Limb (tissue), 2 donors: ENCODE results near the gene KIAA1671.
A peak's percentile ranks its signal among the peaks of the same experiment; 100 is the strongest.

Source experiments
- DNase-seq, 2 donors: peaks; one replicate each; pipeline ENCODE4 v3.0.0-alpha.2; 2016; ENCODE audit errors: extremely low spot score in 2 of 2

Gene KIAA1671

DNA sequence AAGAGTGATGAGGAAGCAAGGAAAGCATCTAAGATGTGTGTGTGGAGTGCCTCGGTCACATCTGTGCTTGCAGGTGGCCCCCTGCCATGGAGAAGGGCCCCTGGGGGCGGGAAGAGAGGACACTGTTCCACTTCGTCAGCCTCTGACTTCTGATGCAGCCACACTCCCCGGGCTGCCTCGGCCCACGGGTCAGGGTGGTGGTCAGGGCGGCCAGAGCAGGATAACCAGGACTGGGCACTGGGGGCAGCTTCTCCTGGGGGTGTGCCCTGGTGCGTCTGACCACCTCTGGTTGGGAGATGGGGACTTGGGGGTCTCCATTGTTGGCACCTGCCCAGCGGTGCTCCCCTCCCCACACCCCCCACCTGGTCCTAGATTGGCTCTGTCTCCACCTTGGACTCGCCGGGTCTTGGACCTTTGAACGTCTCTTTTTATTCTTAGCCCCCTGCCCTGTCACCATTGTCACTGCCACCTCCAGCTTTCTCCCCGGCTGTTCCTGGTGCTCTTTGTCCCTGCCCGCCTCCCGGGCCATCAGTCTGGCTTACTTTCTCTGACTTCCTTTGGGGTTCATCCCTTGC is 114.4 kb downstream of the KIAA1671 start:
- peak in 1 of 2 donors; percentile 23 for DNase-seq

DNA sequence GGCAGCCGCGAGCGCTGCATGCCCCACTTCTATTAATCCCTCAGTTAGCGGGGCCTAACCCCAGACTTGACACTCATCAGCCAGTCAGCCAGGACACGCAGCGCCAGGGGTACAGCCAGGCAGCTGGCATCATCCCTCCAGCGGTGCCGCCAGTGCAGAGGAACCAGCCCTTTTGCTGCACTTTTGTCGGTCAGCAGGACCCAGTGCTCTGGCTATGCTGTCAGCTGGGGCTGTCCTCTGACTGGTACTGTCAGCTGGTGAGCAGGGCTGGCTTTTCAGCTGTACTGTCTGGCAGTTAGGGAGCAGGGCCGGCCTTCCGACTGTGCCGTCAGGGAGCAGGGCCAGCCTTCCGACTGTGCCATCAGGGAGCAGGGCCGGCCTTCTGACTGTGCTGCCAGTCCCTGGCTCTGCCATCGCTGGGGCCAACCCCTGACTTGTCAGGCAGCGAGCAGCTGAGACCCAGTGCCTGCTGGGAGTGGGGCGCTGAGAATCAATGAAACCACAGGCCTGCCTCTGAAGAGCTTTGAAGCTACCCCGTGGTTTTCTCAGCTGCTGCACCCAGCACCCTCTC is 115.4 kb downstream of the KIAA1671 start:
- peak in 1 of 2 donors; percentile 54 for DNase-seq

DNA sequence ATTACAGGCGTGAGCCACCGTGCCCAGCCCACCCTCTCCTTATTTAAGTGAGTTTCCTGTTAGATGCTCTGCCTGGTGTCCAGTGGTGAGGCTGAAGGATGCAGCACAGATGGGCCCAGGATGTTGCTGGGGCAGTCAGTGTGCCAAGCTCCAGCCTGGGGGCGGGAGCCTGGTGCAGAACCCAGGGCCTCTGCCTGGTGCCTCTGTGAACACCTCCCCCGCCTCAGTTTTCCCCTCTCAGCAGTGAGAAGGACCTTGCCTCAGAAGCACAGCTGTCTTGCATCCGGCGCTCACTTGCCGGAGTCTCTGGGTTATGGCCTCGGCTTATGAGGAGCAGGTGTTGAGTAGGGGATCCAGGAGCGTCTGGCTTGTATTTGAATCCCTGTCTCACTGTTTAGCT is 116.2 kb downstream of the KIAA1671 start:
- DNase-seq = no peak

DNA sequence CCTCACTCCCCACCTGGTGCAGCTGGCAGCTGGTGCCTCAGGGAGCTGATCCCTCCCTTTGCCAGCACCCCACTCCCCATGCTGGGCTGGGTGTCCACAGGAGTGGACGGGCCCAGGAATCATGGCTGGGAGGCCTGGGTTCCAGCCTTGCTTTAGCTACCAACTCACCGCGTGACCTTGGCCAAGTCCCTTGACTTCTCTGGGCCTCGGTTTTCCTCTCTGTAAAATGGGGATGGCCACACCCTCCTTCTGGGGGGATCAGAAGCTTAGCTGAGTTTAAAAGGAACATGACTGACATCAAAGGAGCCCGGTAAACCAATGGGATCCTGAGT is 116.9 kb downstream of the KIAA1671 start:
- DNase-seq = no peak

DNA sequence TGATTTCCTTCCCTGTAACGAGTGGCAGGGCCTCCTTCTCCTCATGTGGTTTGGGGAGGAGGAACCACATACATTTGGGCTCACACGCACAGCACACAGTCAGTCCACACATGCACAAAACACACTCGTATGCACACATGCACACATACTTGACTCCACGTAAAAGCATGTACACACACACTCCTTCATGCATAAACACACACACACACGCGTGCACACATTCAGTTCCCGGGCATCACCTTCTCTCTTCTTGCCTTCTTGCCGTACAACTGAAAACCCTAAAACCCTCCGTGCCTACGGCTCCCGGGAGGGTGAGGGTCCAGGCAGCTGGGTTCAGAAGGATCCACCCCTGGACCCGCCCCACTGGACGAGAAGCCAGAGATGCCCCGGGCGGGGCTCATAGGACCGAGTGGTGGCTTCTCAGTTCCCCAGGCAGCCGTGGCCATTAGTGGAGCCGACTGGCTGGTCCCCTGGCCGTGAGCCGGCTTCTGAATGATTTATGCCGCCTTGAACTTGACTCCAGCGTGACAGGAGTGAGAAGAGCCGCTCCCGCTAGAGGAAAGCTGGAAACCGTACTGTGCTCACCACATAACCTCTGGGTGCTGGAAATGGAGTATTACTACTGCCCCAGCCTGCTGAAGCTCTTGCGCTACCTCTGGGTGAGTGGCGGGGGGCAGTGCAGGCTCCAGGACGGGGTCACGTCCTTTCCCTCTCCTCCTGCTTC is 117.4 kb downstream of the KIAA1671 start:
- DNase-seq = peak in 1 of 2 donors; percentile 63

DNA sequence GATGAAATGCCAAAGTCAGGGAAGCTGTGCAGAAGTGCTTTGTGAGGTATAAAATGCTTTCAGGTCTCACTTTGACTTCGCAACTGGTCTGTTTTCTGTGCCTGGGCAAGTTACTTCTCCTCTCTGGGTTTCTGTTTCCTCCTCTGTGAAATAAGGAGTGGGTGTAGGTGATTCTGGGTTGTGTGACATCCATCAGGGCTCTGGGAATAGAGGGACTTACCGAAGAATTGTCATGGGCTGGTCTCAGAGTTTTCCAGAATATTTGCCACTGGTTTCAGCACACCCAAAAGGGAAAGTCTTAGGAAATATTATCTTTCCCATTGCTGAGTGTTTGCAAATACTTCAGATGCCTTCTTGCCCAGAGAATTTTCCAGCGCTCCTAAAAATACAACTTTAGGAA is 118.4 kb downstream of the KIAA1671 start:
- DNase-seq = no peak

DNA sequence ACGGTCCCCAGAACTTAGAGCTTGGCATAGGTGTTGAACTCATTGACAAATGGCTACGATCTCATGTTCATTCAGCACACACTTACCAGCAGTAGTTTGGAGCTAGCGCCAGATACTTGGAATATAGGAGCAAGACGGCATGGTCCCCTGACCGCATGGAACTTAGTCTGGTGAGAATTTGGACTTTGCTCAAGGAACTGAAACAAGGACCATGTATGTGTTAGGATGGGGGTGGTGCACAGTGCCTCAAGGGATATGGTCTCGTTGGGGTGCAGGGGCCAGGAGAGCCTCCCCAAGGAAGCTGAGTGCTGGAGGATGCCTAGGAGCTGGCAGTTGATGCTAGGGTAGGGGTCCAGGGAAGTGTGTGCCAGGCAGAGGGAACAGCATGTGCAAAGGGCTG is 119.2 kb downstream of the KIAA1671 start:
- DNase-seq = no peak

DNA sequence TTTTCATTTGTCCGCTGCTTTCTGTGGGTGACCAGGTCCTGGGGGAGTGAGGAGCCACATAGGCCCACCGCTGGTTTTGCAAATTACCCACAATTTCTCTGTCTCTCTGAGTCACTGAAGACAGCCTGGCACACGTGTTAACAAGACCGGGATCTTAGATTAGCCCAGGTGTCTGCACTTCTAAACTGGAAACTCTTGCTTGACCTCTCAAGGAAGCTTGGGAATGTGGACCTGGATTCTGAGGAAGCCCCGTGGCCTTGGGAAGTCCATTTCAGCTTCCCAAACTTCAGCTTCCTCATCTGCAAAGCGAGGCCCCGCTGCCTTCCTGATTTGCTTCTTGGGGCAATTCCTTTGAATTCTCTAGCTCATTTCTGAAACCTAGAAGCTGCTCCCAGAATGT is 119.9 kb downstream of the KIAA1671 start:
- DNase-seq = no peak

DNA sequence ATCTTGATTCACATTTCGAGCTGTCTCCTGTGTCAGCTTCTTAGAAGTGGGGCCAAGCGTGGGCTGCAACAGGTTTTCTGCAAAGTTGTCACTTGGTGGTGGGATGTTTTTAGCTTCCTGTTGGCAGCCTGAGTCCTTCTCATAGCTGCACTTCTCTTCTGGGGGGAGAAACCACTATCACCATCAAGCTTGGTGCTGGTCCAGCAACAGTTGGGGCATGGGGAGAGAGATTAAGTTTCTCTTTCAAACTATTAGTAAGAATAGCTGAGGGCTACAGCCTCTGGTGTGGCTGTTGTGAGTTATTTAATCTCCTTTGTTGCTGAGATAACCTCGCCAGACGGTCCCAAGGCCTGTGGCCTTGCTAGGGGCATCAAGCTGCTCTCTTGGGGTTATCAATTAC is 123.8 kb downstream of the KIAA1671 start:
- no peak for DNase-seq

DNA sequence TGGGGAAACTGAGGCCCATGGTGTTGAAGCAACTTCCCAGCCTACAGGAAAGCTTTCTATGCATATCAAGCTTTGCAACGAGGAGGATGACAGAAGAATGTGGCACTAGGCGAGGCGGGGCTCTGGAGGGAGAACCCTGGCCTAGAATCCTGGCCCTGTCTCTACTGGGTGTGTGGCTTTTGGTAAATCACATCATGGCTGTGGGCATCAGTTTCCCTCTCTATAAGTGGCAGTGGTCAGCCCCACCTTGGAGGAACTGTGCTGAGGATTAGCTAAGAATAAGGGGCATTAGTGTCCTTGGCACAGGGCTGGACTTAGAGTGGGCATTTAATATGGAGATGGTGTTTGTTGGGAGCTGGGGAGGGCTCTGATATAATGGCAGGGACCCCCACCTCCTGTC is 124.5 kb downstream of the KIAA1671 start:
- DNase-seq = no peak

DNA sequence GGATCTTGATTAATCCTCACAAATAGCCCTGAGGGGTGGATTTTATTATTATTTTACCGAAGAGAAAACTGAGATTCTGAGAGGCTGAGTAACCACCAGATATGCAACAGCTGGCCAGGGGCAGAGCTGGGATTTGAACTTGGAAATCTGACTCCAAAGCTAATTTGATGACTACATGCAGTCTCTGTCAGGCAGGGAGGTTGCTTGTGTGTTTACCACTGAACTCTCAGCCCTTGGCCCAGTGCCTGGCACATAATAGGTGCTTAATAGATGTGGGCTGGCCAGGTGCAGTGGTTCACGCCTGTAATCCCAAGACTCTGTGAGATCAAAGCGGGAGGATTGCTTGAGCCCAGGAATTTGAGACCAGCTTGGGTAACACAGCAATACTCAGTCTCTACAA is 125.4 kb downstream of the KIAA1671 start:
- DNase-seq = no peak

DNA sequence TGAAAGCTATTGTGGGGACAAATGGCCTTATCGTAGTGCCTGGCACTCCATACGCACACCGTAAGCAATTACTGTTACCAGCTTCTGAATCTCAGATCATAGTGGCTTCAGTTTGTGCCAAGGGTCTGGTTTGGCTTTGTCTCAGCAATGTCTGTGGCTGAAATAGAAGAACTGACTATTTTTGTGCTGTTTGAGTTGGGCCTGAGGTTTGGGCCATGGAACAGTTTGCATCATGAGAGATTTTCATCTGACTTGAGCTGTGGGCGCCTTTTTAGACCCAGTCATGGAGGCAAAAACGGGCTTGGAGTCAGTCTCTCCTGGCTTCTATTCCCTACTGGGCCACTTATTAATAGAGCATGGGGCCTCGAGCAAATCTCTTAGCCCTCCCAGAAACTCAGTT is 126.1 kb downstream of the KIAA1671 start:
- no peak for DNase-seq

DNA sequence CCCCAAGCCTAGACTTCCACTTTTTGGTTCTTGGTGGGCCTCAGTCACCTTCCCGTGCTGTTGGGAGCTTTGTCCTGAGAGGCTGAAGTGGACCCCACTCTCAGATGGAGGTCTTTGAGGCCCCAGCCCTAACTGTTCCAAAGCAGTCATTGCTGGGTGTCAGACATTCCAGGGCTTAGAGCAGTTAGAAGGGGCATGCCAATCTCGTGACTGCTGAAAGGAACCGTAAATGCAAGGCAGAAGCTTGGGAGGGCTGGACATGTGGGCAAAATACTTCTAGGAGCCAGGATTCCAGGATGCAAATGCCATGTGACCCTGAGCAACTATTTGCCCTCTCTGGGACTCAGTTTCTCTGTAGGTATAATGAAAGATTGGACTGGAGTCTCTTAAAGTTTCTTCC is 128.3 kb downstream of the KIAA1671 start:
- no peak for DNase-seq

DNA sequence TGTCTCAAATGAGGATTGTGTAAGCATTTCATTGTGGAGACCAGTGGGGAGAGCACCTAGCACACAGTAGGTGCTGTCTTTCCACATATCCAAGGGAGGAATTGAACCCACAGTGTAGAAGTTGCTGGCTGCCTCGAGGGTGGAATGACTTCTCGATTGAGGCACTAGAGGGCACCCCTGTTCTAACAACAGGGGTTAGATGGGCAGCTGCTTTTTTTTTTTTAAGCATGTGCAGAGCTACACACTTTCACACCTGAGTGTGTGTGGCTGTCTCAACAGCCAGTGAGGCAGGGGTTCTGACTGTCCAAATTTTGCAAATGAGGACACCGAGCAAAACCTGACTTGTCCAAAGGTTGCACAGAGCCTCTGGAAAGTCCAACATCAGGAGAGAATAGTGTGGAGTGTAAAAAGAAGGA is 128.9 kb downstream of the KIAA1671 start:
- no peak for DNase-seq

DNA sequence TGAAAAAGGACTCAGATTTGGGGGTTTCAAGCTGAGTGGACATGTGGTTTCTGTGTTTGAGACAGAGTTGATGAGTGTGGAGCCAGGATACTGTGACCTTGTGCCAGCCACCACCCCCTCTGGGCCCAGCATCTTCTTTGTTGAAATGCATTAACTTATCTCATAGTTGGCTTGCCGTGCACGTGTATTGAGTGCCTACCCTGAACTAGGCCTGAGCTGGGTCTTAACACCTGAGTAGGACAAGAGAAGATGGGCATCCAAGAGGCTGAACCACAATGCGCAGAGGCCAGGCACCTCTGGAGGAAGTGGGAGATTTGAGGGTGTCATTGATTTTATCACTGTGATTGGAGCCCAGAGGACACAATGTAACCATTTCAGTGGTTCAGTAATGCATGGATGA is 129.6 kb downstream of the KIAA1671 start:
- DNase-seq = no peak

DNA sequence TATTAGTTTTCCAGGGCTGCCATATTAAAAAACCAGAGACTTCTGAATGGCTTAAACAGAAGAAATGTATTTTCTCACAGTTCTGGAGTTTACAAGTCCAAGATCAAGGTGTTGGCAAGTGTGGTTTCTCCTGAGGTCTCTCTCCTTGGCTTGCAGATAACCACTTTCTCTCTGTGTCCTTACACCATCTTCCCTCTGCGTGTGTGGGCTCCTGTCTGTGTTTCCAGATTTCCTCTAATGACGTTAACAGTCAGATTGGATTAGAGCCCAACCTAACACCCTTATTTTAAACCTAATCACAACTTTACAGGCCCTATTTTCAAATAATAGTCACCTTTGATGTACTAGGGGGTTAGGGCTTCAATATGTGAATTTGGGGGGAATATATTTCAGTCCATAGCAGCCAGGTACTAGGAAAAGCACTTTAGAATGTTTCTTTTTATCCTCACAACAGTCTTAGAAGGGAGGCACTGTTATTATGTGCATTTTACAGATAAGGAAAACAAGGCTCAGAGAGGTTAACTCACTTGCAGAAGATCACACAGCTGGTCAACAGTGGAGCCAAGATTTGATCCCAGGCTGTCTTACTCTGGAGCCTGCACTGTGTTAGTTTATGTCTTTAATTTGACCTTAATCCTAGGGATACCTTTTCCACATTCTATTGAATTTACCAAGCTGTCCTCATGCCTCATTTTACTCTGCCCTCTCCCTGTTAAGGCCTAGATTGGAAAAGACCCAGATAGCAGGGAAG is 130.7 kb downstream of the KIAA1671 start:
- no peak for DNase-seq

DNA sequence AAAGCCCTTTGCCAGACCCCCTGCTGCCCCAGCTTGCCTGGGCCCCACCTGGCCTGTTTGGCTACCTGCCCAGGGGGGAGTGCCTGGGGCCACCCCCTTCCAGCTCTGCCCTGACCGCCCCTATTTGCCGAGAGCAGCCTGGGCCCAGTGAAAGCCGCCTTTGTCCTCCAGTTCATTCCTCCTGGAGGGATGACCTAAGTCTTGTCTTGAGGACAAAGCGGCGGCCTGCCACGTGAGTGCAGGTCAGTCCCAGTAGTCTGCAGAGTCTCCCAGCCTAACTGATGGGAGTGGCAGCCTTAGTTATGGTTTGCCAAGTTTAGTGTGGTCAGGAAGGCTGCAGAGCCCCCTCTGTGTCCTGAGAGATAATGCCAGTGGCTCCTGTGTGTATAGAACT is 131.3 kb downstream of the KIAA1671 start:
- DNase-seq = no peak

DNA sequence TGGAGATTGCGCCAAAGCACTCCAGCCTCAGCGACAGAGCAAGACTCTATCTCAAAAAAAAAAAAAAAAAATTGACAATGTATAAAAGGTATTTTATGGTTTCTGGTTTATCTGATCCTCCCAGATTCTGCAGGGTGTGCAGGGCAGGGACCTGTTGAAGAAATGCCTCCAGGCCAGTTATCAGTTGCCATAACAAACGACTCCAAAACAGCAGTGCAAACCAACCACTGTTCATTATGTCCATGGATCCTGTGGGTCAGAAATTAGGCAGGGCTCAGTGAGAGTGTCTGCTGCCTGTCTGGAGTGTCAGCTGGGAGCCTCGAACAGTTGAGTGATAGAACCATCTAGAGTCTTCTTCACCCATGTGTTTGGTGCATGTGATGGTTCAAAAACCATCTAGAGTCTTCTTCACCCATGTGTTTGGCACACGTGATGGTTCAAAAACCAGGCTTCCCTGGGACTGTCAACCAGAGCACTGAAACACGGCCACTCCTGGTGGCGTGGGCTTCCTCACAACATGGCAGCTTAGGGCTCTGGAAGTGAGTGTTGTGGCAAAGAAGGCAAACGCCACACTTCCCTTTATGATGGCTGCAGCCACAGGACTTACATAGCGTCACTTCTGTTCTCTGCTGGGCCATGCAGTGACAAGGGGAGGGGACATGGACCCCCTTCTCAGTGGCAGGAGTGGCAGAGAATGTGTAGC is 132.0 kb downstream of the KIAA1671 start:
- no peak for DNase-seq

DNA sequence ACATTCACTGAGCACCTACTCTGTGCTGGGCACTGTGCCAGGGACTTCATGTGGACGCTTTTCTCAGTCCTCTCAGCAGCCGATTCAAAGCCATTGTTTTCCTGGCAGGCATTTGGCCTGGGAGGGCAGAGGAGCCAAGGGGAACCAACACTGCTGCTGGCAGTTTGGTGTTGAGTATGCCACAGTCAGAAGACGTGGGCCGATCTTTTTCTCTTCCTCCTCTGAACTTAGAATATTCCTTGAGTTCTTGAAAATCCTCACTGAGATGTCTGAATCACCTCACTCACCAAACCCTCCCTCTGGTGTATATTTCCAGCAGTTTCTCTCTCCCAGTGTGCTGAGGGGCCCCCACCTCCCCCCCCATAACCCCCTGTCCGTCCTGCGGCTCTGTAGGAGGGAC is 132.6 kb downstream of the KIAA1671 start:
- no peak for DNase-seq

DNA sequence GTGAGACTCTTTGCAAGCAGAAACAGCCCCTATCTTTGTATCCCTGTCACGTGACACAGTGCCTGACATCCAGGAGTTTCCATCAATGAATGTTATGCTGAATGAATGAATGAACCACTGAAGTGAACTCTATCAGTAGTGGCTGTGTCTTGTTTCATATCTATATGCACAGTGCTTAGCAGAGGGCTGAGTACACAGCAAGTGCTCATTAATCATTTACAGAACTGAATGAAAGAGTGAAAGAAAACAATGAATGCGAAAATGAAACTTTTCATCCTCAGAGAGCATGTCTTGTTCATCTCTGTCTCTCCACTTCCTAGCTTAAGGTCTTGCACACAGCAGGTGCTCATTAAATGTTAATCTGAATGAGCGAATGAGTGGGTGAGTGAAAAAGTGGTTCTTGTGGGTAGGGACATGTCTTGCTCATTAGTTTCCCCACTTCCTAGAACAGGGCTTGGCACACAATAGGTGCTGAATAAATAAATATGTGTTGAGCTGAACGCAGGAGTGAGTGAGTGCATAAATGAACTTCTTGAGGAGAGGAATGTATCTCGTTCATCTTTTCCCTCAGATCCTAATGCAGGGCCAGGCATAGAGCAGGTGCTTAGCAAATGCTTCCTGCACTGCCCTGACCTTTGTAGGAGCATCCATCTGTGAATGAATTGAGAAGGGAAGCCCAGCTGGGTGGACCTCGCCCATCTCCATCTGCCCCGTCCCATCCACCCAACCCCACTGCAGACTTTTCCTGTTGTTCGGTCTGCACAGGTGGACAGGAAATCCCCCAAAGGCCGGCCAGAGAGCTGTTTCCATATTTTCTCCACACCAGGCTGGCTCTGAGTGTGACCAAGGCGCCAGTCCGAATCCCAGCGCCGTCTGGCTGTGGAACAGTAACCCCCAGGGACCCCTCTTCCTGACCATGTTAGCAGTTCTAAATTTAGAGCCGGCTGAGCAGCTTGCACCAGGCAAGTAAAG is 133.7 kb downstream of the KIAA1671 start:
- peak in 1 of 2 donors; percentile 60 for DNase-seq

DNA sequence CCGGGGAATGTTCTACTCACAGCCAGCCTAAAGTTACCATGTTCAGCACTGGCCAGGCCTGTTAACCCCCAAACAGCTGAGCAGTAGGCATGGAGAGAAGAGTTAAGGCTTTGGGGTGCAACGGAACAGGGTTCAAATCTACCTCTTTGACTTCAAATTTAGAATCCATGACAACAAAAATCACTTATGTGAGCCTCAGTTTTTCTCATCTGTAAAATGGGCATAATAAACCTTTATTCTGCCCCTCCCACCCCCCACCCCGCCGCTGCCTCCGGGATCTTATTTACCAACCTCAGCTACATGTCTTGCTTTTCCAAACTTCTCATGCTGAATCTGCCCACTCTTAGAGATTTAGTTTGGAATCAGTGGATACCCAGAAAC is 134.4 kb downstream of the KIAA1671 start:
- no peak for DNase-seq
